Left lobe of liver (tissue), 2 donors: ENCODE data around the gene SLC35A3. TPM values are rescaled to one million over a fixed set of nuclear protein-coding genes. Genes with fewer than 3 reads are reported as not detected.
"Not testable (repeated sequence)": the region's sequence is repeated elsewhere in the genome, so short reads cannot be mapped to it uniquely, and the experiment has no call there.

ENCODE experiments used
- ATAC-seq: fragments of 200-7000 bp; cut with Tn5 transposase; one replicate; pipeline ENCODE4 v1.9.1; 2020; ENCODE audit warnings: mild to moderate bottlenecking, moderate library complexity
- DNase-seq: peaks from one replicate; pipeline ENCODE4 v3.0.0-alpha.2; 2020; ENCODE audit warnings: low spot score
- total RNA-seq: library from RNA; stranded (reverse); gene quantifications from one replicate; pipeline ENCODE4 v1.2.1, GENCODE V29; 2021
- donor health status: DM: no; HTN: no; CAD: no; lungs with moderate emphysema.
- donor health status: DM: no; HTN: yes; CAD: no.

SLC35A3 gene
- total RNA-seq, 1 donor from 2014 or later, result 26.3 TPM

- ATAC-seq (no peak), DNase-seq (no peak)
These were observed 59.0 kb downstream of the SLC35A3 start for GRCh38 chr1:100028765-100029164.

GRCh38 chr1:100034470-100034869, 64.7 kb downstream of the SLC35A3 start:
- DNase-seq, result no peak

DNA sequence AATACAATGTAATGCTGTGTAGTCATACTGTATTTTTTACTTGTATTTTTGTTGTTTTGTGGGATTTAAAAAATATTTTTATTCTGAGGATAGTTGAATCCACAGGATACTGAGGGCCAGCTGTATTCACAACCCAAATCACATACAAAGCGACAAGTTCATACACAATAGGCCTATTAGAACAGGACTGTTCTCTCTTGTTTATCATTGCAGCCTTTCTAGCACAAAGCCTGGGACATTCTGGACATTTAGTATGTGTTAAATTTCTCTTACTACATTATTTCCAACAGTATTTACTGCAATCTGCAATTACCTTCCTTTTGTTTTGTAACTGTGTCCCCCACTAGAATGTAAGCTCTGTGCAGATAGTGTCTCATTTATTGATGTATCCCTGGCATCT, 65.4 kb downstream of the SLC35A3 start:
- no peak for ATAC-seq

More at GRCh38 chr1:100034470-100034869, 64.7 kb downstream of the SLC35A3 start:
- ATAC-seq, result no peak

DNA sequence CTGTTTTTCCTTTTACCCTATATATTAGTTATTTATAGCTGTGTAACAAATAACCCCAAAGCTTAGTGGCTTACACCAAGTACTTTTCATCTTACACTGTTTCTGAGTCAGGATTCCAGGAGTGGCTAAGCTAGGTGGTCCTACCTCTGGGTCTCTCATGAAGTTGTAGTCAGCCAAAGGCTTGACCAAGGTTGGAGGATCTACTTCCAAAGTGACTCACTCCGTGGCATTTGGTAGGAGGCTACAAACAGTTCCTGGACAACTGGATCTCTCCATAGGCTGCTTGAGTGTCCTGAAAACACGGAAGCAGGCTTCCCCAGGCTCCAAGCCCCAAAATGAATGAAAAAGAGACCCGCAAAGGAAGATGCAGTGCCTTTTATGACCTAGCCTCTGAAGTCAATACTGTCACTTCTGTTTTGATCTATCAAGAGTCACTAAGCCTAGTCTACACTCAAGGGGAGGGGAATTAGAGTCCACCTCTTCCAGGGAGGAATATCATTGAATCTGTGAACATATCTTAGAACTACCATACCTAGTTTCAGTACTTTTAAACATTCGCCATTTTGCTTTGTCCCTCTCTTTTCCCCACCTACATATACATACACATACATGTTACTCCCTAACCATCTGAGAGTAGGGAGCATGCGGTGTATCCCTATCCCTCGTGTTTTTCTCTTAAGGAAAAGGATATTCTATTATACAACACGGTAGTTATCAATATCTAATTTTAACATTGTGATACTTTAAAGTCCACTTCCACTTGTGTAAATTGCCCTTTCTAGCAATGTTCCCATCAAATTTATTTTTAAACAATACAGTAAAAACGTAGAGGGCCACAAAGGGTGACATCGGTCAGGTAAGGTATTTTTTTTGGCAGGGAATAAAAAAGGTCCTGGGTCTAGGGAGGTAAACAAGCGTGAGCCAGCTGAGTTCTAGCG, 67.2 kb downstream of the SLC35A3 start:
- ATAC-seq (peak; percentile 13), DNase-seq (no peak)

More for the DNA sequence above, 65.4 kb downstream of the SLC35A3 start:
- no peak for DNase-seq

DNA sequence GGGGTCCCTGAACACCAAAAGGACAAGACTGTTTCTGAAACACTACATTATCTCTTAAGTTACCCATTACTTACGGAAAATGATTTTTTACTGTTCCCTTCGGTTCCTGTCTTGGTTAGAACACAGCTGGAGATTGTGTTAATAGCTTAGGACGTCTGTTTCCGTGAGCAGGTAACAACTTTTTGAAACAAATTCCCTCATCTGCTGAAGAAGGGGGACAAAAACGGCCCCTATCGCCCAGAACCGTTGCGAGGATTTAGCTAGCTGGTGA, 67.8 kb downstream of the SLC35A3 start:
- ATAC-seq, result no peak
- no peak for DNase-seq

- peak; percentile 95 for ATAC-seq
- DNase-seq, result peak; percentile 92
These were observed 68.3 kb downstream of the SLC35A3 start for GRCh38 chr1:100037927-100038659.

- DNase-seq, result peak; percentile 70
- peak; percentile 58 for ATAC-seq
These were observed 69.0 kb downstream of the SLC35A3 start for GRCh38 chr1:100038660-100039287.

DNA sequence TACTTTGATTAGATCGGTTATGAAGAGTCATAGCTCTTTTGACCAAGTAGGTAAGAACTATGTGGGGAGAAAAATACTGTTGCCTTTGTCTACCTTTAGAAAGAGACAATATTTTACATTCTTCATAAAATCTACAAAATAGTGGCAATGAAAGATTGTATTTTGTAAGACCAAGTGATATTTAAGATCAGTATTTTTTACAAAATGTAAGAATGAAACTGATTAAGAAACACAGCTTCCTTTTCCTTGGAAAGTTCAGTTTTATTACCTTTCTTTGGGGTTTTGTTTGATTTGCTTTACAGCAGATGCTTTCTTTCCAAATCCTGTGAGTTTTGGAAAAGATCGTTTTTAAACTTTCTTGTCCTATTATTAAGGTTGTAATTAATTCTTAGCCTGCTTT, 69.8 kb downstream of the SLC35A3 start:
- DNase-seq (no peak), ATAC-seq (no peak)

- DNase-seq, result no peak
- ATAC-seq, result no peak
These were observed 75.4 kb downstream of the SLC35A3 start for GRCh38 chr1:100045206-100045605.

DNA sequence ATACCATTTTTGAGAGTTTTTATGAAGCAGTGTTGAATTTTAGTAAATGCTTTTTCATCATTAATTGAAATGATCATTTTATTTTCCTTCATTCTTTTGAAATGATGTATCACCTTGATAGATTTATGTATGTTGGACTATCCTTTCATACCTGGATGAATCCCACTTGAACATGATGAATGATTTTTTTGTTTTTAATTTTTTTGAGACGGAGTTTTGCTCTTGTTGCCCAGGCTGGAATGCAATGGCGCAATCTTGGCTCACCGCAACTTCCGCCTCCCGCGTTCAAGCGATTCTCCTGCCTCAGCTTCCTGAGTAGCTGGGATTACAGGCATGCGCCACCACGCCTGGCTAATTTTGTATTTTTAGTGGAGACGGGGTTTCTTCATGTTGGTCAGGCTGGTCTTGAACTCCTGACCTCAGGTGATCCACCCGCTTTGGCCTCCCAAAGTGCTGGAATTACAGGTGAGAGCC, 77.5 kb downstream of the SLC35A3 start:
- not testable (repeated sequence) for ATAC-seq, DNase-seq

GRCh38 chr1:100050139-100050538, 80.3 kb downstream of the SLC35A3 start:
- ATAC-seq (no peak), DNase-seq (no peak)

DNA sequence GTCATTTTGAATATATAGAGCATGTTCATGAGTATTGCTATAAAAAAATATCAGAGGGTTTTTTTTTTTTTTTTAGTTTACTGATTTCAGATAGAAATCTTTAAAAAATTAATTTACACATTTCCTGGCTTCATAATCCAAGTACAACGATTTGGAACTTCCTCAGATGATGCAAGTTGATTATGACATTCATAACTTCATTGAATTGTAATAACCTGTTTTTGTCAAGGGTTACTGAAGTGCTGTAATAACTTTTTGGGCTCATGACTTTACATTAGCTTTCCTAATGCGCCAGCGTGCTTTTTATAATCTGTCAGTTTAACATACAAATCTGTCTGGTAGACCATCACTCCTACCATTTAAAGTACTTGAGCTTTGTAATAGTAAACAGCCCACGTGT, 81.6 kb downstream of the SLC35A3 start:
- DNase-seq, result no peak
- no peak for ATAC-seq

DNA sequence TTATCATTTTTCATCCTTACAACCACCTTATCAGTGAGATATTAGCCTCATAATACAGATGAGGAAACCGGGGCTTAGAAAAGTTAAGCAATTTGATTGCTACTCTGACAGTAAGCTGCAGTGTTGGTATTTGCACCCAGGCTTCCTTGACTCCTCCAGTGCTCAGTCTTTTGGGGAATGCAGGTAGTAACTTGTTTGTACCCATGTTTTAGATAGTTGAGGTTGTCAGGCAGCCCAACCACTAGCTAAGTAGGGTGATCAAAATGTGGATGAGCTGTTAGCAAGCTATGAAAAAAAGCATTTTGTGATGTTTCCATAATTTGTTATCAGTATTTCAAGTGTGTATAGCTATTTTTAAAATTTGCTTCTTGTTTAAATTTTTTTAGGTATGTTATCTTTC, 82.1 kb downstream of the SLC35A3 start:
- no peak for DNase-seq
- ATAC-seq, result no peak

- ATAC-seq (no peak), DNase-seq (no peak)
These were observed 83.3 kb downstream of the SLC35A3 start for GRCh38 chr1:100053119-100053518.

DNA sequence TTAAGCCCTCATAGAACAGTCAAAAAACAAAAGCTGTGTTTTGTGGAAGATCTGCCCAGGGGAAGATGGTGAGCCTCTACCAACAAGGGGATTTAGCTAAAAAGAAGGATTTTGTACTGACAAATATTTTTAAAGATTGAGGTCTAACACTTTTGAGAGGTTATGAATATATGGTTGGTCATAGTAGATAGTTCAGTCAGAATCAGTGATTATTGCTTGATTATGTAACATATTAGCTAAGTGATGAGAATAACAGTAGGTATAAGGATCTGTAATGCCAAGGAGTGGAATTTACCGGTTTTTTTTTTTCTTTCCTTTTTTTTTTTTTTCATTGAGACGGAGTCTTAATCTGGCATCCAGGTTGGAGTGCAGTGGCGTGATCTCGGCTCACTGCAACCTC, 83.9 kb downstream of the SLC35A3 start:
- no peak for DNase-seq
- ATAC-seq, result no peak

DNA sequence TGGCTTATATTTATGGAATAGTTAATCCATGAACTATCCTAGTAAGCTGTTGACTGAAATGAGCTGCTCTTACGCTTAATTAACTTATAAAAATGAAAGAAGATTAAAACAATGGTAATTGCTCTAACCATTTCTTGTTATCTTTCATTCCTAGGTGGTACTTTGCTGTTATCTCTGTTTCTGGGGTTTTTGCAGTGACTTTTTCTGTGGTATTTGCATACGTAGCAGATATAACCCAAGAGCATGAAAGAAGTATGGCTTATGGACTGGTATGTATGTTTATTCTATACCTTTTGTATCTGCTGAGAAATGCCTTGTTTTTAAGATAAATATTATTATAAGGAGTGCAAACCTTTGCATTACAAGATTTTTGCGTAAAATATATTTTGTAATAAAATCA, 91.9 kb downstream of the SLC35A3 start:
- no peak for ATAC-seq
- no peak for DNase-seq

DNA sequence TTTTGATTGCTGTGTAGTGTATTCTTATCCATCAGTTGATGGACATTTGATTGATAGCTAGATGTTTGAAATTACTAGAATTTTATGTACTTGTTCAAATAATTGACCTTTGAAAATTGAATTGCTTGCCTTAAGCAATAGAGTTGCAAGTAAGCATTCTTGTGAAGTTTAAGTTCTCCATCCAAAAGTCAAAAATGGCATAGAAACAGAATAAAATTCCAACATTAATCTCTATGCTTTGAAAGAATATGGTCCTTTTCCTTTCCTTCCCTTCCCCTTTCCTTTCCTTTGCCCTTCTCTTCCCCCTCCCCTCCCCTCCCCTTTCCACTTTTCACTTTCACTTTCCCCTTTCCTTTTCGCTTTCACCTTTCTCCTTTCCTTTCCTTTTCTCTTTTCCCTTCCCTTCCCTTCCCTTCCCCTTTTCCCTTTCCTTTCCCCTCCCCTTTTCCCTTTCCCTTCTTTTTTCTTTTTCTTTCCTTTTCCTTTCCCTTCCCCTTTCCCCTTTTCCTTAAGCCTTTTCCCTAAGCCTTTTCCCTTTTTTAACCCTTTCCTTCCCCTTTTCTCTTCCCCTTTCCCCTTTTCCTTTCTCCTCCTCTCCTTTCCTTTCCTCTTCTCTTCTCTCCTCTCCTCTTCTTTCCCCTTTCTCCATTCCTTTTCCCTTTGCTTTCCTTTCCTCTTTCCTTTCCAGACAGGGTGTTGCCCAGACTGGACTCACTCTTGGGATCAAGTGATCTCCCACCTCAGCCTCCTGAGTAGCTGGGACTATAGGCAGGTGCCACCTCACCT, 95.6 kb downstream of the SLC35A3 start:
- peak; percentile 75 for ATAC-seq
- no peak for DNase-seq

GRCh38 chr1:100065969-100066227, 96.1 kb downstream of the SLC35A3 start:
- no peak for ATAC-seq
- DNase-seq, result no peak

DNA sequence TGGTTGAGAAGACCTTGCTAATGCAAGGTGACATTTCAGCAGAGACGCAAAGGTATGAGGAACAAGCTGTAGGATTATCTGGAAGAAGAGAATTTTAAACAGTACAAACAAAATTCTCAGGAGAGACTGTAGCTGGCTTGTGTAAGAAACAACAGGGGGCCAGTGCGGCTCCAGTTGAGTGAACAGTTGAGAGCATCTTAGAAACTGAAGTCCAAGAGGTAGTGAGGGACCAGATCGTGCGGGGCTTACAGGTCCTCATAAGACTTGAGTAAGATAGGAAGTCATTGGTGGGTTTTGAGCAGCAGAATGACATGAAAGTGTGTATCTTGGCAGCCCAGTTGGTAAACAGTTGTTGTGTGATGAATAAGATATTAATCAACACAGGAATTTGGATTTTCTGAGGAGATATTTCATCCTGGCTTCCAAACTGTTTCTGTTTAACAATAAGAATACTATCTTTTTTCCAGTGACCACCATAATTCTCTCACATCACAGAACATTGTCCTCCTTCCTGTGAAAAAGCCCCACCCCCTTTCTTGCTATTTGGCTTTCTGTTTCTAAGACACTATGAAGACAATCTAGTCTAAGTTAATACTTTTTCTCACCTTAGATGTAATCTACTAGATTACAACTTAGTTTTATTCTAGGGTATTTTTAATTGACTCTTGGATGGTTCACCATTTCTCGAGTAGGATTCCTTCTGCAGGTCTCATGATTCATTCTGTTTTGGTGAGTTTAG, 100.6 kb downstream of the SLC35A3 start:
- no peak for DNase-seq
- no peak for ATAC-seq

DNA sequence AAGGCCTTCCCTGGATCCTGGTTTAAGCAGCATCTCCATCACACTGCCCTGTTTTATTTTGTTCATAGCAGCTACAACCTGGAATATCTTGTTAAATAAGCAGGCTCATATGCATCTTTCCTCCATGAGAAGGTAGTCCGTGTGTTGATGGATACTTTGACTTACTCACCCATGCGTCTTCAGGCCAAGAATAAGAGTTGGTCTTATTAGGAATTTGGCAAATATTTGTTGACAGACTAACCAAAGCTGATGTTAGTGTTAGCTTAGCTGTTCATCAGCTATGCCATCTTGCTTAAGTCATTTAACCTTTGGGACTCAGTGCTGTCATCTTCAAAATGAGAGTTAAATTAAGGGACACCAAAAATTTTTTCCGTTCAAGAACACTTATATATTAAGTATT, 103.7 kb downstream of the SLC35A3 start:
- ATAC-seq (no peak), DNase-seq (no peak)
